ENCODE measurements around the gene MSI2. TPM values are rescaled to one million over a fixed set of nuclear protein-coding genes. Genes with fewer than 3 reads are reported as not detected.

MSI2 gene
- total and polyA plus RNA-seq, 5 donors = 43.9 to 113 (median 107) TPM

GRCh38 chr17:57362797-57363556, 106.7 kb downstream of the MSI2 start:
- no peak for DNase-seq
- Histone ChIP-seq H3K27me3 (ENCODE audit: control insufficient read depth, insufficient read depth) (no peaks in the 10 kb centered on the region), H3K4me3 (ENCODE audit: low read length) (no peak overlapping the region), H3K4me1 (ENCODE audit: control insufficient read depth, insufficient read depth, low read length) (peaks cover 23% of the 10 kb centered on the region), H3K27ac (ENCODE audit: low read length) (no peak overlapping the region), H3K9me3 (ENCODE audit: control insufficient read depth, low read length) (no peaks in the 10 kb centered on the region)
- no peak for ATAC-seq
- WGBS = 97% methylated on average over 9 of the region's 9 CpGs
- intact Hi-C loops (cut with DNase I) = no loop called here

GRCh38 chr17:57363580-57363979, 107.3 kb downstream of the MSI2 start:
- WGBS = 98% methylated on average over 4 of the region's 4 CpGs
- Histone ChIP-seq H3K27ac (ENCODE audit: low read length) (no peak overlapping the region), H3K27me3 (ENCODE audit: control insufficient read depth, insufficient read depth) (no peaks in the 10 kb centered on the region), H3K4me1 (ENCODE audit: control insufficient read depth, insufficient read depth, low read length) (peaks cover 21% of the 10 kb centered on the region), H3K9me3 (ENCODE audit: control insufficient read depth, low read length) (no peaks in the 10 kb centered on the region), H3K4me3 (ENCODE audit: low read length) (no peak overlapping the region)
- intact Hi-C loops (cut with DNase I) = no loop called here
- no peak for DNase-seq
- no peak for ATAC-seq

GRCh38 chr17:57363998-57364643, 107.8 kb downstream of the MSI2 start:
- ATAC-seq (no peak), DNase-seq (no peak)
- Histone ChIP-seq H3K27ac (ENCODE audit: low read length) (no peak overlapping the region), H3K9me3 (ENCODE audit: control insufficient read depth, low read length) (no peaks in the 10 kb centered on the region), H3K4me1 (ENCODE audit: control insufficient read depth, insufficient read depth, low read length) (peaks cover 25% of the 10 kb centered on the region), H3K27me3 (ENCODE audit: control insufficient read depth, insufficient read depth) (no peaks in the 10 kb centered on the region), H3K4me3 (ENCODE audit: low read length) (no peak overlapping the region)
- intact Hi-C loops (cut with DNase I) = no loop called here
- 75% methylated on average over 7 of the region's 7 CpGs for WGBS

DNA sequence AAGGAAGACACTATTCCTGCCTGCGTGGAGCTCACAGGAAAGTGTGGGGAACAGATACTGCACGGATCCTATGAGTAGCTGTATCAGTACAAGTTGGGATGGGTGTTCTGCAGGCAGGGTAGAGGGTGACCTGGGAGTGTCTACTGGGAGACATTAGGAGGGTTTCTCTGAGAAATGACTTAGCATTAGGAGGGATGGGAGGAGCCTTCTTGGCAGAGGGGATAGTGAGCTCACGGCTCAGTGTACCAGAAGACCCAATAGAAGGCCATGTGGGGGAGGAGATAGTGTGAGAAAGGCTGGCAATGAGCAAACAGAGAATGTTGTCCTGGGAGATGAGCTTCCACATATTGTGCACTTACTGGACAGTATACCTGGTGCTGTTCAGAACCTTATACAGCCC, 109.1 kb downstream of the MSI2 start:
- Histone ChIP-seq H3K4me3 (ENCODE audit: low read length) (no peak overlapping the region), H3K27ac (ENCODE audit: low read length) (no peak overlapping the region), H3K4me1 (ENCODE audit: control insufficient read depth, insufficient read depth, low read length) (peaks cover 25% of the 10 kb centered on the region), H3K27me3 (ENCODE audit: control insufficient read depth, insufficient read depth) (no peaks in the 10 kb centered on the region), H3K9me3 (ENCODE audit: control insufficient read depth, low read length) (no peaks in the 10 kb centered on the region)
- peak; percentile 52 to 78 for ATAC-seq
- intact Hi-C loops (cut with DNase I) = no loop called here
- WGBS = 47% methylated on average over 3 of the region's 3 CpGs
- DNase-seq = peak in 1 of 3 donors; percentile 62

- WGBS = 67% methylated on average over 6 of the region's 6 CpGs
These were observed 109.8 kb downstream of the MSI2 start for GRCh38 chr17:57366177-57366557.

DNA sequence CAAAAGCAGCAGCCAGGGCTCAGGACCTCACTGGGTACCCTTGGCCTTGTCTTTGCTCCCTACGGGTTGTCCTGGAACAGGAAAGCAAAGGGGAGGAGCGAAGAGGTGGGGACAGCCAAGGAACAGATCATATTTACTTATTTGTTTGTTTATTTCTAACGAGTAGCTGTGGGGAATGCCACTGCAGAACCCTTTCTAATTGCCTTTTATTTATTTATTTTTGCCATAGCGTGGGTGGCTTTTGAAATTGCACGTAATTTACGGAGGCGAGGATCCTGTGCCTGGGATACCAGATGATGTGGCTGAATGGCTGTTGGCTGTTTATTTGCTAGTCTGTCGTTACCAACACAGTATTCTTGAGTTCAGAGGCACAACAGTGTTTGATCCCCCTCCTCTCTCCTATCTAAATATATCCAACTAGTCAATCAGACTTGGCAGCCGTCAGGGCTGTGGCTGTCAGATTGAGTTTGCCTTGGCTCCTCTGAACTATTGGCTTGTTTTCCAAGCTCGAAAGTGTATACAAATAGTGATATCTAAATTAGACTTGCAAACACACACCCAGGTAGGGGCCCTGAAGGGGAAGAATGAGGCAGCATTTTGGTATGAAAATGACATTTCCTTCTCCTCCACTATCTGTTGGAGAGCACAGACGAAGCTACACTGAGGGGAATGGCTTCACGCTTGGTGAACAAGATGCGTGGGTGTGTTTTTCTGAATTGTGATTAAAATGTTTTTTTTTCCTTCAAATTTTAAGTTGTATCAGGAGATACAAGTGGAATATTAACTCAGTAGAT, 110.4 kb downstream of the MSI2 start:
- ATAC-seq (peak; percentile 67 to 71), DNase-seq (peak in 1 of 3 donors; percentile 77)
- 41% methylated on average over 13 of the region's 13 CpGs for WGBS
- intact Hi-C loops (cut with DNase I) = no loop called here
- Histone ChIP-seq H3K27ac (ENCODE audit: low read length) (peak overlapping the region; percentile 87), H3K9me3 (ENCODE audit: control insufficient read depth, low read length) (no peaks in the 10 kb centered on the region), H3K4me1 (ENCODE audit: control insufficient read depth, insufficient read depth, low read length) (peaks cover 25% of the 10 kb centered on the region), H3K27me3 (ENCODE audit: control insufficient read depth, insufficient read depth) (no peaks in the 10 kb centered on the region), H3K4me3 (ENCODE audit: low read length) (no peak overlapping the region)

More at GRCh38 chr17:57366177-57366557, 109.8 kb downstream of the MSI2 start:
- Histone ChIP-seq H3K4me1 (ENCODE audit: control insufficient read depth, insufficient read depth, low read length) (peaks cover 25% of the 10 kb centered on the region), H3K9me3 (ENCODE audit: control insufficient read depth, low read length) (no peaks in the 10 kb centered on the region), H3K27ac (ENCODE audit: low read length) (peak overlapping the region; percentile 87), H3K4me3 (ENCODE audit: low read length) (no peak overlapping the region), H3K27me3 (ENCODE audit: control insufficient read depth, insufficient read depth) (no peaks in the 10 kb centered on the region)
- DNase-seq (no peak), ATAC-seq (peak in 1 of 2 donors; percentile 2)
- intact Hi-C loops (cut with DNase I) = no loop called here

GRCh38 chr17:57368637-57369336, 112.5 kb downstream of the MSI2 start:
- Histone ChIP-seq H3K27me3 (ENCODE audit: control insufficient read depth, insufficient read depth) (no peaks in the 10 kb centered on the region), H3K27ac (ENCODE audit: low read length) (peak overlapping the region; percentile 45), H3K9me3 (ENCODE audit: control insufficient read depth, low read length) (no peaks in the 10 kb centered on the region), H3K4me3 (ENCODE audit: low read length) (no peak overlapping the region), H3K4me1 (ENCODE audit: control insufficient read depth, insufficient read depth, low read length) (peaks cover 24% of the 10 kb centered on the region)
- 71% methylated on average over 6 of the region's 6 CpGs for WGBS
- intact Hi-C loops (cut with DNase I) = no loop called here
- peak; percentile 19 to 31 for ATAC-seq
- no peak for DNase-seq

DNA sequence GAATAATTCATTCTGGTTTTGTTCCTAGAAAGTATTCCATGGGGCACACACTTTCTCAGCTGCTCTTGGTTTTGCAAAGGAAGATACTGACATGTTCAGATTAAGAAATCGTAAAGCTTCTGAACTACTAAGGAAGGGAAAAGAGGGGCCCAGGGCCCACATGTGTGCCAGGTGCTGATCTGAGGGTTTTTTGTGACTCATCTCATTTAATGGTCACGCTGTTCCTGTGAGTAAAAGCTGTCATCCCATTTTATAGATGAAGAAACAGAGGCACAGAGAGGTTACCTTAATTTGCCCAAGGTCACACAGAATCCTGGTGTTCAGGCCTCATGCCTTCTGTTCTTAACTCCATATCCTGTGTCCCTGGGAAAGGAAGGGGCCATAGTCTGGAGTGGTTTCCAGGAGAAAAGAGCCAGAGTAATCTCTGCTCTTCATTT, 113.2 kb downstream of the MSI2 start:
- no peak overlapping the region for H3K27ac ChIP-seq (ENCODE audit: low read length)
- intact Hi-C loops (cut with DNase I) = no loop called here

GRCh38 chr17:57370037-57370581, 113.8 kb downstream of the MSI2 start:
- intact Hi-C loops (cut with DNase I) = no loop called here
- WGBS = 76% methylated on average over 6 of the region's 6 CpGs
- peaks cover 17% of the 10 kb centered on the region for H3K4me1 ChIP-seq (ENCODE audit: control insufficient read depth, insufficient read depth, low read length)

More for the DNA sequence above, 113.2 kb downstream of the MSI2 start:
- no peaks in the 10 kb centered on the region for H3K27me3 ChIP-seq (ENCODE audit: control insufficient read depth, insufficient read depth)
- H3K4me3 ChIP-seq (ENCODE audit: low read length) = no peak overlapping the region
- WGBS = 65% methylated on average over 2 of the region's 2 CpGs
- no peak for DNase-seq
- H3K4me1 ChIP-seq (ENCODE audit: control insufficient read depth, insufficient read depth, low read length) = peaks cover 18% of the 10 kb centered on the region
- no peaks in the 10 kb centered on the region for H3K9me3 ChIP-seq (ENCODE audit: control insufficient read depth, low read length)
- ATAC-seq = no peak

DNA sequence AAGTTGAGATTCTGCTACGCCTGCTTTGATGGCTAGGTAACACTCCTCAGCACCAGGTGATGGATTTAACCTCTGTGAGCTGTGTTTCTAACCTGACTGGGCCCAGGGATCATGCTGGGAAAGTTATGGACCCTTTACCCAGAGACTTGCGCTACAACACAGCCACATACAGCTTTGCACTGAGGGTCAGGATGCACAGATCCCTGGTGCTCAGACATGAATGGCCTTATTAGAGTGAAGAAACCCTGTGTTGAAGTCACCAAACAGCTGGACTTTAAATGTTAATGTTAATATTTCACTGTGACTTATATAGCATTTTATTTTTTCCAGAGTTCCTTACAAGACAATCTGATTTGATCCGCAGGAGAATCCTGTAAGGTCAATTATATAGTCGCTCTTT, 114.3 kb downstream of the MSI2 start:
- Histone ChIP-seq H3K9me3 (ENCODE audit: control insufficient read depth, low read length) (no peaks in the 10 kb centered on the region), H3K4me3 (ENCODE audit: low read length) (no peak overlapping the region), H3K27ac (ENCODE audit: low read length) (no peak overlapping the region), H3K4me1 (ENCODE audit: control insufficient read depth, insufficient read depth, low read length) (peaks cover 13% of the 10 kb centered on the region), H3K27me3 (ENCODE audit: control insufficient read depth, insufficient read depth) (no peaks in the 10 kb centered on the region)
- WGBS = 96% methylated on average over 4 of the region's 4 CpGs
- no peak for DNase-seq
- no peak for ATAC-seq
- intact Hi-C loops (cut with DNase I) = no loop called here

More at GRCh38 chr17:57370037-57370581, 113.8 kb downstream of the MSI2 start:
- DNase-seq (no peak), ATAC-seq (peak in 1 of 2 donors; percentile 10)
- Histone ChIP-seq H3K4me3 (ENCODE audit: low read length) (no peak overlapping the region), H3K27ac (ENCODE audit: low read length) (peak overlapping the region; percentile 6), H3K9me3 (ENCODE audit: control insufficient read depth, low read length) (no peaks in the 10 kb centered on the region), H3K27me3 (ENCODE audit: control insufficient read depth, insufficient read depth) (no peaks in the 10 kb centered on the region)
